GM12878 (cell line): ENCODE measurements around the gene RPL12. TPM values are rescaled to one million over a fixed set of nuclear protein-coding genes. Genes with fewer than 3 reads are reported as not detected.

Experiments
- ATAC-seq: fragments of 200-7000 bp; cut with Tn5 transposase; 3 replicates; pipeline ENCODE4 v1.9.1; 2020; ENCODE audit warnings: mild to moderate bottlenecking, moderate library complexity
- BruUV-seq: library from RNA; stranded (reverse); fragments of 400-500 nt; replicated peaks from 2 replicates; lab custom pipeline; 2021; lab: Mats Ljungman, UMichigan
- CTCF ChIA-PET: fragments of 300-600 bp; sonication (Branson Sonifier 250); formaldehyde crosslinking; extraction: SDS; loops from one replicate; lab custom pipeline; 2021; ENCODE audit warnings: inconsistent platforms; lab: Yijun Ruan, JAX
- POLR2A ChIA-PET: fragments of 350-600 bp; formaldehyde crosslinking; extraction: SDS; loops from one replicate; lab custom pipeline; 2021; ENCODE audit warnings: inconsistent platforms; lab: Charles Lee
- RAD21 ChIA-PET: fragments of 300-600 bp; sonication (Branson Sonifier 250); formaldehyde crosslinking; loops from one replicate; lab custom pipeline; 2023; ENCODE audit warnings: antibody characterized with exemption; ENCODE audit not compliant: unreplicated experiment; lab: Charles Lee
- SMC1A ChIA-PET: fragments of 300-600 bp; sonication (Branson Sonifier 250); formaldehyde crosslinking; loops from one replicate; lab custom pipeline; 2023; ENCODE audit not compliant: unreplicated experiment, uncharacterized antibody; lab: Charles Lee
- DNase-seq: peaks from one replicate; pipeline ENCODE4 v3.0.0-alpha.2; 2011; ENCODE audit warnings: low read depth, low spot score
- FAIRE-seq: peaks from 3 replicates; lab custom pipeline; 2011; peaks lifted over from hg19 to GRCh38; lab: Jason Lieb, UNC
- H2AFZ ChIP-seq: 2 replicates; pipeline ENCODE4 v1.6.0; 2011; ENCODE audit warnings: low read depth, low read length, control low read depth; ENCODE audit not compliant: control insufficient read depth
- H3K27ac ChIP-seq: 2 replicates; pipeline ENCODE4 v1.5.1; 2011; ENCODE audit warnings: control low read depth; ENCODE audit not compliant: control insufficient read depth, insufficient read depth
- H3K27me3 ChIP-seq, 2 experiments: replicated peaks in 1 of 2; 2 replicates each; pipeline versions ENCODE4 v1.6.0 to v1.6.1; 2011; ENCODE audit warnings: low read length in 1 of 2; ENCODE audit not compliant: control insufficient read depth in 2 of 2, insufficient read depth in 2 of 2
- H3K36me3 ChIP-seq, 2 experiments: 2 replicates each; pipeline ENCODE4 v1.5.1; 2011; ENCODE audit warnings: low read length in 1 of 2; ENCODE audit not compliant: control insufficient read depth in 2 of 2, insufficient read depth in 2 of 2
- H3K4me1 ChIP-seq: 2 replicates; pipeline ENCODE4 v1.6.1; 2011; ENCODE audit warnings: mild to moderate bottlenecking, low read length, moderate library complexity, mixed read lengths; ENCODE audit not compliant: control insufficient read depth, insufficient read depth
- H3K4me2 ChIP-seq: 2 replicates; pipeline ENCODE4 v1.6.0; 2011; ENCODE audit warnings: control low read depth; ENCODE audit not compliant: control insufficient read depth, insufficient read depth
- H3K4me3 ChIP-seq: fragments of 200-600 bp; sonication (generic); 2 replicates; pipeline ENCODE4 v1.5.1; 2016
- H3K79me2 ChIP-seq: 2 replicates; pipeline ENCODE4 v1.6.0; 2011; ENCODE audit warnings: low read length; ENCODE audit not compliant: control insufficient read depth, insufficient read depth
- H3K9ac ChIP-seq: 2 replicates; pipeline ENCODE4 v1.8.0; 2011; ENCODE audit warnings: low read length, control low read depth, mixed read lengths; ENCODE audit not compliant: control insufficient read depth, insufficient read depth
- H3K9me3 ChIP-seq: replicated peaks from 3 replicates; pipeline ENCODE4 v1.5.1; 2011; ENCODE audit warnings: mild to moderate bottlenecking, low read length; ENCODE audit not compliant: control insufficient read depth, insufficient read depth
- H4K20me1 ChIP-seq: 2 replicates; pipeline ENCODE4 v1.6.0; 2011; ENCODE audit not compliant: control insufficient read depth, insufficient read depth
- FOXK2 ChIP-seq: fragments of 450-650 bp; IDR thresholded peaks from 2 replicates; pipeline ENCODE4 v1.6.1; 2017; ENCODE audit warnings: mild to moderate bottlenecking, moderate library complexity
- NR2C2 ChIP-seq: IDR thresholded peaks from 2 replicates; pipeline ENCODE4 v1.6.1; 2011; ENCODE audit warnings: borderline replicate concordance, low read depth; ENCODE audit not compliant: control insufficient read depth, insufficient read length
- POLR2A ChIP-seq: IDR thresholded peaks from 2 replicates; pipeline ENCODE4 v1.6.1; 2011; ENCODE audit warnings: low read depth, mild to moderate bottlenecking, low read length
- WGBS: methylation state at CpG from one replicate; pipeline ENCODE4 v1.1.6; 2016; ENCODE audit warnings: low lambda C conversion rate; ENCODE audit not compliant: insufficient replicate concordance, insufficient coverage; ENCODE audit errors: missing lambda C conversion rate; 5-methylcytosine and 5-hydroxymethylcytosine counted together
- in situ Hi-C: fragments of 300-500 bp; cut with MboI; formaldehyde crosslinking; loops from 9 replicates; pipeline ENCODE4 v1.14.3; 2018; ENCODE audit warnings: mixed read lengths
- intact Hi-C: fragments of 100-400 bp; cut with micrococcal nuclease; formaldehyde crosslinking; loops from one replicate; pipeline ENCODE4 v1.14.2; 2022; ENCODE audit not compliant: unreplicated experiment
- polyA plus RNA-seq, 11 experiments: library from polyadenylated mRNA; depleted of rRNA in 4 of 11; unstranded in 6 of 11; stranded (reverse) in 5 of 11; fragments of >200 nt; fragmentation: Nextera tagmentation in 4 of 11; fragmentation: Illumina TruSeq in 1 of 11; extraction: Ambion mirVana in 4 of 11; extraction: Trizol in 1 of 11; gene quantifications; 1 replicate in 1 of 11; 2 replicates in 10 of 11; pipeline versions ENCODE4 v1.2.1 to v1.2.3, GENCODE V29; 2011 to 2016; ENCODE audit warnings: inconsistent platforms in 2 of 11, missing spikeins in 2 of 11, low read depth in 1 of 11
- total RNA-seq, 4 experiments: library from RNA; depleted of rRNA in 3 of 4; stranded (reverse); fragments of >200 nt in 3 of 4; fragmentation: Illumina TruSeq in 1 of 4; extraction: Trizol in 1 of 4; gene quantifications; 2 replicates each; pipeline versions ENCODE4 v1.2.1 to v1.2.3, GENCODE V29; 2013 to 2021

Gene RPL12
- total and polyA plus RNA-seq, 10 of the 15 experiments (the other 5 are each of a cell fraction or from before 2014, with no cell fraction given), result 961 to 5,544 (median 2,858) TPM

- BruUV-seq, result no TSS peak
- CTCF ChIA-PET, result no interaction called here
- POLR2A ChIA-PET, result no interaction called here
Measured at GRCh38 chr9:127404631-127405030, 46.6 kb downstream of the RPL12 start.

DNA sequence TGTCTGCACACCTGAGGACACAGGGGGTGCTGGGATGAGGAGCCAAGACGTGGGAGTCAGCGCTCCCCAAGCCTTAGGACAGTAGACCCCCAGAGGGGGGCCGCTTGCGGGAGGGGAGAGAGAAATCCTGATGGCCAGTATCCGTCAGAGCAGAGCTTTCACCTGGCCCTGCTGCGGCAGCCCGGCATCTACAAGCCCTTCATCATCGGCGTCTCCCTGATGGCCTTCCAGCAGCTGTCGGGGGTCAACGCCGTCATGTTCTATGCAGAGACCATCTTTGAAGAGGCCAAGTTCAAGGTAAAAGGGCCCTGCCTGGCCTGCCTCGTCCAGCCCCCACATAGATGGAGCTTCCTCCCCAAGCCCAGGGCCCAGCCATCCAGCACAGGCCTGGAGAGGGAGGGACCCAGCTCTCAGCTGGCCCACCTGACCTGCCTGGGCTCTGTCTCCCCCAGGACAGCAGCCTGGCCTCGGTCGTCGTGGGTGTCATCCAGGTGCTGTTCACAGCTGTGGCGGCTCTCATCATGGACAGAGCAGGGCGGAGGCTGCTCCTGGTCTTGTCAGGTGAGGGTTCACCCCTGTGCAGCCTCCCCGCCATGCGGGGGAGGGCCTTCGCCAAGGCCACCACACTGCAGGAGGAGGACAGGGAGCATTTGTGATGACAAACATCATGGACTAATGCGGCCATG, 47.6 kb downstream of the RPL12 start:
- BruUV-seq, result no TSS peak

More at GRCh38 chr9:127404631-127405030, 46.6 kb downstream of the RPL12 start:
- TF ChIP-seq POLR2A, result 0 out of 2 replicates have a peak, but pooled peaks have one; percentile 19
- TF ChIP-seq NR2C2, result no peak
- H3K9me3 ChIP-seq, result no peaks in the 10 kb centered on the region
- no peak overlapping the region for H3K4me2 ChIP-seq
- intact Hi-C loops, result no loop called here
- WGBS, result 92% methylated on average over 19 of the region's 23 CpGs
- no peaks in the 10 kb centered on the region for H3K4me1 ChIP-seq
- H3K9ac ChIP-seq, result no peak overlapping the region
- ATAC-seq (no peak), DNase-seq (no peak), FAIRE-seq (no peak)
- RAD21 ChIA-PET, result no interaction called here
- no peak overlapping the region for H3K27ac ChIP-seq
- H2AFZ ChIP-seq, result no peak overlapping the region
- peaks cover 0 to 3% of the 10 kb centered on the region in 2 experiments; a peak in 2 of 4 replicates for H3K36me3 ChIP-seq
- no peaks in the 10 kb centered on the region for H4K20me1 ChIP-seq
- SMC1A ChIA-PET, result no interaction called here
- H3K27me3 ChIP-seq, result no peaks in the 10 kb centered on the region
- H3K4me3 ChIP-seq, result no peak overlapping the region
- in situ Hi-C loops, result no loop called here
- no peaks in the 10 kb centered on the region for H3K79me2 ChIP-seq

More for the DNA sequence above, 47.6 kb downstream of the RPL12 start:
- Histone ChIP-seq H3K4me3 (no peak overlapping the region), H3K79me2 (no peaks in the 10 kb centered on the region), H3K27me3 (no peaks in the 10 kb centered on the region), H3K4me2 (no peak overlapping the region), H3K4me1 (no peaks in the 10 kb centered on the region), H3K27ac (no peak overlapping the region), H3K36me3 (peaks cover 0 to 3% of the 10 kb centered on the region in 2 experiments; a peak in 2 of 4 replicates), H4K20me1 (no peaks in the 10 kb centered on the region), H3K9me3 (no peaks in the 10 kb centered on the region), H2AFZ (no peak overlapping the region), H3K9ac (no peak overlapping the region)
- DNase-seq (no peak), ATAC-seq (no peak), FAIRE-seq (no peak)
- 88% methylated on average over 22 of the region's 22 CpGs for WGBS
- ChIA-PET SMC1A (no interaction called here), RAD21 (no interaction called here), POLR2A (interaction anchor here (0.5 kb wide), 1 partner anchor 105 kb away, joined by 4 read pairs; no protein-coding TSS in a partner anchor), CTCF (no interaction called here)
- no peak for TF ChIP-seq FOXK2
- intact Hi-C loops, result no loop called here
- in situ Hi-C loops, result no loop called here
